Measurements from ENCODE around the gene IFITM2. TPM values are rescaled to one million over a fixed set of nuclear protein-coding genes. Genes with fewer than 3 reads are reported as not detected.
A peak's percentile ranks its signal among the peaks of the same experiment; 100 is the strongest.

Gene IFITM2
- total and polyA plus RNA-seq, 2 experiments from 2014 or later, result 104 to 1,025 TPM

- in situ Hi-C loops (cut with MboI), result no loop called here
- no peaks in the 10 kb centered on the region for H3K79me2 ChIP-seq (ENCODE audit: insufficient read depth)
- H3K36me3 ChIP-seq (ENCODE audit: low read depth), result no peaks in the 10 kb centered on the region
- H3K9me2 ChIP-seq (ENCODE audit: insufficient read depth), result no peaks in the 10 kb centered on the region
- H2AFZ ChIP-seq, result peak overlapping the region; percentile 66
- no peaks in the 10 kb centered on the region for H3K9me3 ChIP-seq (ENCODE audit: low read depth)
- H4K20me1 ChIP-seq (ENCODE audit: insufficient read depth), result no peaks in the 10 kb centered on the region
- no peaks in the 10 kb centered on the region for H3K27me3 ChIP-seq (replicated peaks; ENCODE audit: insufficient read depth)
- TF ChIP-seq EZH2phosphoT487 (IDR thresholded peaks at IDR 0.05; ENCODE audit: insufficient read depth, low read depth) (no peak), EZH2 (IDR thresholded peaks at IDR 0.05; ENCODE audit: insufficient read depth, poor library complexity, severe bottlenecking) (no peak)
- no peak overlapping the region for H3K27ac ChIP-seq
- DNase-seq, result no peak
- H3K9ac ChIP-seq, result no peak overlapping the region
- H3K4me1 ChIP-seq (ENCODE audit: insufficient read depth), result peaks cover 8% of the 10 kb centered on the region
- H3F3A ChIP-seq (ENCODE audit: insufficient read depth), result no peaks in the 10 kb centered on the region
- WGBS, 2 experiments (ENCODE audit: low coverage in 1 of 2, low lambda C conversion rate in 2 of 2, missing lambda C conversion rate in 2 of 2), result 54 to 55% methylated on average over 24 to 25 of the region's 25 CpGs
- H3K4me3 ChIP-seq, result no peak overlapping the region
- H3K4me2 ChIP-seq (ENCODE audit: unreplicated experiment), result no peak overlapping the region
These were observed 26.8 kb downstream of the IFITM2 start for GRCh38 chr11:334264-334994.

GRCh38 chr11:335779-336658, 28.4 kb downstream of the IFITM2 start:
- no peaks in the 10 kb centered on the region for H3K79me2 ChIP-seq (ENCODE audit: insufficient read depth)
- peak overlapping the region; percentile 91 for H2AFZ ChIP-seq
- no peaks in the 10 kb centered on the region for H3K9me3 ChIP-seq (ENCODE audit: low read depth)
- WGBS, 2 experiments (ENCODE audit: low coverage in 1 of 2, low lambda C conversion rate in 2 of 2, missing lambda C conversion rate in 2 of 2), result 30 to 32% methylated on average over 15 of the region's 15 CpGs
- no peak for DNase-seq
- no peaks in the 10 kb centered on the region for H3F3A ChIP-seq (ENCODE audit: insufficient read depth)
- H3K9ac ChIP-seq, result no peak overlapping the region
- no peak overlapping the region for H3K4me3 ChIP-seq
- H3K4me1 ChIP-seq (ENCODE audit: insufficient read depth), result peaks cover 8% of the 10 kb centered on the region
- no peaks in the 10 kb centered on the region for H3K27me3 ChIP-seq (replicated peaks; ENCODE audit: insufficient read depth)
- TF ChIP-seq EZH2phosphoT487 (IDR thresholded peaks at IDR 0.05; ENCODE audit: insufficient read depth, low read depth) (no peak), EZH2 (IDR thresholded peaks at IDR 0.05; ENCODE audit: insufficient read depth, poor library complexity, severe bottlenecking) (no peak)
- in situ Hi-C loops (cut with MboI), result no loop called here
- H3K9me2 ChIP-seq (ENCODE audit: insufficient read depth), result no peaks in the 10 kb centered on the region
- peak overlapping the region; percentile 56 for H3K4me2 ChIP-seq (ENCODE audit: unreplicated experiment)
- no peaks in the 10 kb centered on the region for H3K36me3 ChIP-seq (ENCODE audit: low read depth)
- H4K20me1 ChIP-seq (ENCODE audit: insufficient read depth), result no peaks in the 10 kb centered on the region
- no peak overlapping the region for H3K27ac ChIP-seq

- no peak for TF ChIP-seq EZH2phosphoT487 (IDR thresholded peaks at IDR 0.05; ENCODE audit: insufficient read depth, low read depth)
- Histone ChIP-seq H3K9ac (no peak overlapping the region), H3K27ac (no peak overlapping the region), H3K79me2 (ENCODE audit: insufficient read depth) (no peaks in the 10 kb centered on the region), H3K9me3 (ENCODE audit: low read depth) (no peaks in the 10 kb centered on the region), H2AFZ (0 out of 2 replicates have a peak overlapping the region, but pooled peaks have one; percentile 30), H3K4me2 (ENCODE audit: unreplicated experiment) (no peak overlapping the region), H3K4me3 (no peak overlapping the region), H3K4me1 (ENCODE audit: insufficient read depth) (peaks cover 8% of the 10 kb centered on the region), H4K20me1 (ENCODE audit: insufficient read depth) (no peaks in the 10 kb centered on the region), H3F3A (ENCODE audit: insufficient read depth) (no peaks in the 10 kb centered on the region), H3K36me3 (ENCODE audit: low read depth) (no peaks in the 10 kb centered on the region), H3K9me2 (ENCODE audit: insufficient read depth) (no peaks in the 10 kb centered on the region), H3K27me3 (replicated peaks; ENCODE audit: insufficient read depth) (no peaks in the 10 kb centered on the region)
- WGBS, 2 experiments (ENCODE audit: low coverage in 1 of 2, low lambda C conversion rate in 2 of 2, missing lambda C conversion rate in 2 of 2), result 68 to 72% methylated on average over 4 of the region's 4 CpGs
- in situ Hi-C loops (cut with MboI), result no loop called here
- DNase-seq, result no peak
These were observed 29.1 kb downstream of the IFITM2 start for GRCh38 chr11:336659-337198.

GRCh38 chr11:337711-338110, 30.1 kb downstream of the IFITM2 start:
- Histone ChIP-seq H4K20me1 (ENCODE audit: insufficient read depth) (no peaks in the 10 kb centered on the region), H3K79me2 (ENCODE audit: insufficient read depth) (no peaks in the 10 kb centered on the region), H3K36me3 (ENCODE audit: low read depth) (no peaks in the 10 kb centered on the region), H3K27me3 (replicated peaks; ENCODE audit: insufficient read depth) (no peaks in the 10 kb centered on the region), H3F3A (ENCODE audit: insufficient read depth) (0 out of 2 replicates have a peak, but pooled peaks cover 6% of the 10 kb centered on the region), H3K9ac (no peak overlapping the region), H3K9me2 (ENCODE audit: insufficient read depth) (no peaks in the 10 kb centered on the region), H3K4me2 (ENCODE audit: unreplicated experiment) (no peak overlapping the region), H3K4me3 (no peak overlapping the region), H3K27ac (no peak overlapping the region), H3K9me3 (ENCODE audit: low read depth) (no peaks in the 10 kb centered on the region), H3K4me1 (ENCODE audit: insufficient read depth) (peaks cover 8% of the 10 kb centered on the region), H2AFZ (no peak overlapping the region)
- TF ChIP-seq EZH2 (IDR thresholded peaks at IDR 0.05; ENCODE audit: insufficient read depth, poor library complexity, severe bottlenecking), result no peak
- no peak for TF ChIP-seq EZH2phosphoT487 (IDR thresholded peaks at IDR 0.05; ENCODE audit: insufficient read depth, low read depth)
- DNase-seq, result no peak
- WGBS, 2 experiments (ENCODE audit: low coverage in 1 of 2, low lambda C conversion rate in 2 of 2, missing lambda C conversion rate in 2 of 2), result 87 to 90% methylated on average over 6 of the region's 6 CpGs
- in situ Hi-C loops (cut with MboI), result no loop called here

Data from GM23248 (cell line).